CD4-positive, alpha-beta T cell treated with Interleukin-15 for 1 hour (primary cell): ENCODE data around the gene CHST8.
"Not testable (repeated sequence)": the region's sequence is repeated elsewhere in the genome, so short reads cannot be mapped to it uniquely, and the experiment has no call there.

Experiments used
- DNase-seq: peaks from one replicate; pipeline ENCODE4 v3.0.0-alpha.2; 2020

The CHST8 gene

DNA sequence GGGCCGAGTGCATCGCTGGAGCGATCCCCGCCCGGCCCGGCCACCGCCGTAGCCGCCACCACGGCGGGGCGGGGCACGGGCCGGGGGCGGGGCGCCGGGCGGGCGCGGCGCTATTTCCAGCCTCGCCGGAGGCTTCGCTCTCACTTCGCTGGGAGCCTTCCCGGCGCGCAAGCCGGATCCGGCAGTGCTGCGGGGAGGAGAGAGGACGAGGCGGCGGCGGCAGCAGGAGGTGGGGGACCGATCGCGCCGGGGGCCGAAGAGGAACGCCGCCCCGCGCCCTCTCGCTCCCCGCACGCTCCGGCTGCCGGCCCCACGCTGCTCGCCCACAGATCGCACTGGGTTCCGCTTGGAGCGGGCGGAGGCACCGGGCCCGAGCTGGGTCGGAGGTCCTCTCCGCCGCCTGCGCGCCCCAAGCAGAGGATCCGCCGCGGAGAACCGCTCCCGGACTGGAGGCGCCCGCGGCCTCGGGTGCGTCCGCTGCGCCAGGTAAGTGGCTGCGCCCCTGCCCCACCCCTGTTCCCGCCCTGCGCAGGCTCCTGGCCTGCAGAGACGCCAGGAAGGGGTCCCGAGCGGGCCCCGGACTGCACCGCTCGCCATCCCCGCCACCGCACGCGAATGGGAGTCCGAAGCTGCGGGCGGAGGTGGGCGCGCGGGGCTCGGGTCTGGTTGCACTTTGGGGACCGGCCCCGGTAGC lies at the start of gene CHST8:
CHST8 (plus strand) TSS at position 143 of the 694 bp plus-strand sequence. CDS start 67,309 bp downstream, outside the sequence.
- no peak for DNase-seq

- no peak for DNase-seq
These were observed 48.8 kb upstream of the CHST8 start for GRCh38 chr19:33572929-33573328.

GRCh38 chr19:33574824-33575223 lies 46.9 kb upstream of the CHST8 start:
- no peak for DNase-seq

GRCh38 chr19:33578697-33579096 lies 43.1 kb upstream of the CHST8 start:
- DNase-seq: no peak

DNA sequence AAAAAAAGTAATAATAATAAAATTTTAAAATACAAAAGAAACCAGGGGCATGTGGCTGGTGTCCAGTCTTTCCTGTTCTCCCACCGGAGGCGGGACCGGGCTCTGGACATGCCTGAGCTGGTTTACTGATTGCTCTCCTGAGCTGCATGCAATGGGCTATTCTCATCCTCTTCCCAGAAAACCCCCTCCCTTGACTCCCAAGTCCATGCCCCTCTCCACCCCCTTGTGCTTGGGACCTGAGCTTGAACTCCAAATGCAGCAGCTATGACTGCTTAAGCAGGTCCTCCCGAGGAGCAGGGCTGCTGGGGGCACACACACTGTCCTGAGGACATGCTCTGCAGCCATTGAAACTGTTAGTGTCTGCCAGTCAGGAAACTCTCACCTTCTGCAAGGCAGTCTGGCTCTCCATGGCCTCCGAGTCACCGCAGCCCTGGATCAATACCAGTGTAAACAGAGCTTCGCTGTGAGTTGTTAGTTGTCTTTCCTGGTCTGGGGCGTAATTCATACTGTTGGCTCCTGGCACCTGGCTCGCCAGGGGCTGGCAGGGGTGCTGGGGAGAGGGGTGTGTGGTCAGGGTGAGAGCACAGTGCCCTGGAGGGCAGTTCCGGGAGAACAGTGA lies 41.6 kb upstream of the CHST8 start:
- no peak for DNase-seq

- DNase-seq: no peak
These were observed 41.1 kb upstream of the CHST8 start for GRCh38 chr19:33580645-33581037.

- DNase-seq: no peak
These were observed 38.8 kb upstream of the CHST8 start for GRCh38 chr19:33582914-33583313.

- DNase-seq: no peak
These were observed 34.6 kb upstream of the CHST8 start for GRCh38 chr19:33587150-33587549.

- no peak for DNase-seq
These were observed 31.5 kb upstream of the CHST8 start for GRCh38 chr19:33590224-33590623.

DNA sequence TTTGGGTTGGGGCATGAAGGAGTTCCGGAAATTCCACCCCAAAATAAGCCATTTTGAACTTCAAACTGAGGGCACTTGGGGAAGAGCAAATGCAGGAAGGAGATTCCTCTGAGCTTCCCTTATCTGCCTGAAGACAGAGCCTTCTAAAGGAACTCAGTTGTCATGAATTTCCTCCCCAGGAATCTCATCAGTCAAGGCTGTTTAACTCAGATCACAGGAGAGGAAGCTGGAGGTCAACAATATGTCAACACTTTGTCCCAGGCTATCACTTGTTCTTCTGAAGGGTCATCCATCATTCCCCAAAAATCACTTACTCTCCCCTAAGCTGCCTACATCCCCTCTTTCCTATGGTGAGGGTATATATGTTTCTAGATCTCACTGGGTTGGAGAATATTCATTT lies 26.0 kb upstream of the CHST8 start:
- DNase-seq: no peak

DNA sequence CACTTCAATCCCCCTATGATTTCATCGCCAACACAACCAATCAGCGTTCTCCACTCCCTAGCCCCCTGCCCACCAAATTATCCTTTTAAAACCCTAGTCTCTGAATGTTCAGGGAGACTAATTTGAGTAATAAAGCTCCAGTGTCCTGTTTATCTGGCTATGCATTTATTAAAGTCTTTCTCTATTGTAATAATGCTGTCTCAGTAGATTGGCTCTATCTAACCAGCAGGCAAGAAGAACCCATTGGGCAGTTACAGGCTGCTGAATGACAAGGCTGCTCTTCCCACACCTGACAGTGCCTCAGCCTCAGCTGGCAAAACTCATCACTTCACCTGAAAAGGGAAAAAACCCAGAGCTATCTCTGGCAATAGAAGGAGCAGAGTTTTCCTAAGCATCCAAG lies 20.2 kb upstream of the CHST8 start:
- DNase-seq: no peak

DNA sequence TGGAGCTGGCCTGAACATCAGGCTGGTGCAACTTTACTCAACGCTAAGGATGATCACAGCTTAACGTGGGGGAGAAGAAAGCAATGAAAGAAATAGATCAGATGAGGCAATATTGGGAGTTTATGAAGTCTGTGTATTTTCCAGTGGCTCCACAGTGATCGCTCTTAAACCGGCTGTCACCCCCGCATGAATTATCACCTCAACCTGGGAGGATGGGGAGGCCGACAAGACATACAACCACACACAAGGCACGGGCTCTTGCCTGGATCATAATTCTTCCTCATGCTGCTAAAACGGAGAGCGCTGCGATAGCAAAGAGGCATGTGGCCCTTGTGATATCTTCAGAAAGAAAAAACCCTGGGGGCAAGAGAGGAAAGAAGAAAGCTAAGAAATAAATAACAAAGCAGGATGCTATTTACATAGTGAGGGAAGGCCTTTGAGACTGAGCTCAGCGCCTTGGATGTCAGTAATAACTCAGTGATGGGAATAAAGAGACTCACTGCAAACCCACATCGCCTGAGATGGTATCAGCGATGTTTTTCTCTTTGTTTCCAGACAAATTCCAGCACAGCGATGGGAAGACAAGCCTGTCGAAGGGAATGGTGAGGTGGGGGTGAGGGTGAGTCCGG lies 19.1 kb upstream of the CHST8 start:
- DNase-seq: no peak

GRCh38 chr19:33603377-33603776 lies 18.4 kb upstream of the CHST8 start:
- no peak for DNase-seq

- DNase-seq: no peak
These were observed 17.1 kb upstream of the CHST8 start for GRCh38 chr19:33604651-33605050.

DNA sequence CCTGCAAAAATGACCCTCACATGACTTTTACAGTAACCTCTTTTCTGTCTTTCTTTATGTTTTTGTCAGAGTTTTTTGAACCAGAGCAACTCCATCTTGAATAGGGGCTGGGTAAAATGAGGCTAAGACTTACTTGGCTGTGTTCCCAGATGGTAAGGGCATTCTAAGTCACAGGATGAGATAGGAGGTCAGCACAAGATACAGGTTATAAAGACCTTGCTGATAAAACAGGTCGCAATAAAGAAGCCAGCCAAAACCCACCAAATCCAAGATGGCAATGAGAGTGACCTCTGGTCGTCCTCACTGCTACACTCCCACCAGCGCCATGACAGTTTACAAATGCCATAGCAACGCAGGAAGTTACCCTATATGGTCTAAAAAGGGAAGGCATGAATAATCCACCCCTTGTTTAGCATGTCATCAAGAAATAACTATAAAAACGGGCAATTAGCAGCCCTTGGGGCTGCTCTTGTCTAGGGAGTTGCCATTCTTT lies 15.9 kb upstream of the CHST8 start:
- not testable (repeated sequence) for DNase-seq

DNA sequence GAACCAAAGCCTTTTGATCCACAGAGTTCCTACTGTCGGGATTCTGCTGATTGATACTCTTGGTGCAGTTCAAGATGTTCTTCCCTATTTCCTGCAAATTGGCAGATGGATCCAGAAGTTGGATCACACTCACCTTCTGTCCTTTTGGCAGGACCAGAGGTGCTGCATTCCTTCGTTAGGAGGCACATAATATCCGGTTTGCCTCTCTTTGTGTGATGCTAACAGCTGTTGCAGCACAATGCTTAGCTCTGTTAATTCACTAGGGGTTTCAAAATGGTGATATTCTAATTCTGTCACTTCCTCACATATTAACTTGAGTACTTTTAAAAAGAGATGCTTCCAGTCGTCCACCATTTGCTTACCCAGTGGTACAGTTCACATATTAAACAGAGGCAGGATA lies 15.2 kb upstream of the CHST8 start:
- DNase-seq: no peak

DNA sequence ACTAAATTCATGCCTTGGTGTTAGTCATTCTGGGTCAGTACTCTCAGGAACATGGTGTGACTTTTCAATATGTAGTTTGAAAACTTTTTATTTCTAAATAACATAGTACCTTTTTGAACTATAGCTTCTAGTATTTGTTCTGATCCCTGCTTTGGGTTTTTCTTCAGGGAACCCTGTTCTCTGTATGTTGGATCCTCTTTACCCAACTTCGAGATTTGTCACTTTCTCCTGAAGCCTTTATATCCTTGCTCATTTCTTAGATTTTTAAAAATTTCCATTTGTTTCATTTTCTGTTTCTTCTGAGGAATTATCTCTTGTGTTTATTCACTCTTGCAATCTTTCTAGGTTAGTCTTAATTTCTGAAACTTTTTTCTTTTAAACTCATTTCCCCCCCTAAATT lies 12.4 kb upstream of the CHST8 start:
- DNase-seq: no peak

- no peak for DNase-seq
These were observed 11.2 kb upstream of the CHST8 start for GRCh38 chr19:33610588-33610987.

GRCh38 chr19:33612928-33613619 lies 8.7 kb upstream of the CHST8 start:
- no peak for DNase-seq

GRCh38 chr19:33613620-33614000 lies 8.1 kb upstream of the CHST8 start:
- no peak for DNase-seq

DNA sequence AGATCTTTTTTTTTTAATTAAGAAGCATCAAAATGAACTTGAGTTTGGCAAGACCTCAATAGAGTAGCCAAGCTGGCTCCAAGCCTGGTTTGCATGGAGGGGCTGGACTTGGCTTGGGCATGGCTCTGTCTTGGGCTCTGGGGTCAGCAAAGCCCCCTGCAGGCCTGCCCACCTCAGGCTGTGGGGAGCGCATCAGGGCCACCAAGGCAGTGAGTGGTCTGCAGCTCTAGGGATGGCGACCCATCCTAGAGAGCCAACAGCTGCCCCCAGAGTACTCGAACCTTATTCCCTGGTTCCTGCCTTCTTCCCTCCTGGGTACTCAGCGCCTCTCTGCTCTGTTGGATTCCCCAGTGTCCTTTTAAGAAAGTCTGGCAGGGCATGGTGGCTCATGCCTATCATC lies 5.4 kb upstream of the CHST8 start:
- no peak for DNase-seq

GRCh38 chr19:33616857-33617256 lies 4.9 kb upstream of the CHST8 start:
- DNase-seq: no peak

DNA sequence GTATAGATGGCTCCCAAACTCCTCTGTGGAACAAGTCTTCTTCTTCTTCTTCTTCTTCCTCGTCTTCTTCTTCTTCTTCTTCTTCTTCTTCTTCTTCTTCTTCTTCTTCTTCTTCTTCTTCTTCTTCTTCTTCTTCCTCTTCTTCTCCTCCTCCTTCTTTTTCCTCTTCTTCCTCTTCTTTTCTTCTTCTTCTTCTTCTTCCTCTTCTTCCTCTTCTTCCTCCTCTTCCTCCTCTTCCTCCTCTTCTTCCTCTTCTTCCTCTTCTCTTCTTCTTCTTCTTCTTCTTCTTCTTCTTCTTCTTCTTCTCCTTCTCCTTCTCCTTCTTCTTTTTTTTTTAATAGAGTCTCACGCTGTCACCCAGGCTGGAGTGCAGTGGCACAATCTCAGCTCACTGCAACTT lies 3.4 kb upstream of the CHST8 start:
- DNase-seq: not testable (repeated sequence)

- DNase-seq: no peak
These were observed 2.9 kb upstream of the CHST8 start for GRCh38 chr19:33618884-33619283.
